ENCODE data around the gene EVI5L.
A peak's percentile ranks its signal among the peaks of the same experiment; 100 is the strongest.

EVI5L gene

GRCh38 chr19:7817801-7818200 is 12.2 kb upstream of the EVI5L start:
- Histone ChIP-seq H3K9ac (ENCODE audit: low read length) (no peak overlapping the region), H3K4me3 (ENCODE audit: low read length) (no peak overlapping the region), H3K27me3 (replicated peaks; ENCODE audit: control insufficient read depth, insufficient read depth, low read length) (peaks cover 34% of the 10 kb centered on the region), H3K36me3 (ENCODE audit: control insufficient read depth, insufficient read depth, low read length, severe bottlenecking) (no peaks in the 10 kb centered on the region), H3K9me3 (ENCODE audit: control insufficient read depth, low read length) (peaks cover 21% of the 10 kb centered on the region), H3K4me1 (ENCODE audit: control insufficient read depth, insufficient read depth, low read length) (no peaks in the 10 kb centered on the region)
- no peak for DNase-seq (ENCODE audit: low read depth)

GRCh38 chr19:7818806-7819205 is 11.2 kb upstream of the EVI5L start:
- Histone ChIP-seq H3K9me3 (ENCODE audit: control insufficient read depth, low read length) (peaks cover 21% of the 10 kb centered on the region), H3K9ac (ENCODE audit: low read length) (no peak overlapping the region), H3K27me3 (replicated peaks; ENCODE audit: control insufficient read depth, insufficient read depth, low read length) (peaks cover 34% of the 10 kb centered on the region), H3K4me1 (ENCODE audit: control insufficient read depth, insufficient read depth, low read length) (no peaks in the 10 kb centered on the region), H3K36me3 (ENCODE audit: control insufficient read depth, insufficient read depth, low read length, severe bottlenecking) (no peaks in the 10 kb centered on the region), H3K4me3 (ENCODE audit: low read length) (no peak overlapping the region)
- DNase-seq (ENCODE audit: low read depth): no peak

DNA sequence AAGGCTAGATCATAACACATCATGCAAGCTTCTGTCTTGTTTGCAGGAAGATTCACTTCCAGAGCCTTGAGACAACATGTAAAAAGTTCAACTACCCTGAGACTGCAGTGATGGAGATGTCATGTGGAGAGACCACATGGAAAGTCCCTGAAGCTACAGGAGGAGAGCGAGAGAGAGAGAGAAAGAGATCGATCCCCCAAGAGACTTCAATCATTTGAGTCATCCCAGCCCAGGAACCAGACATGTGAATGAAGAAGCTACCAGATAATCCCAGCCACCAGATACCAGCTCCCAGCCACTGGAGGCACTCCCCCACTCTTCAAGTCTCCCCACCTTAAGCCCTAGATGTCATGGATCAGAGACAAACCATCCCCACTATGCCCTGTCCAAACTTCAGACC is 10.7 kb upstream of the EVI5L start:
- no peaks in the 10 kb centered on the region for H3K36me3 ChIP-seq (ENCODE audit: control insufficient read depth, insufficient read depth, low read length, severe bottlenecking)
- H3K27me3 ChIP-seq (replicated peaks; ENCODE audit: control insufficient read depth, insufficient read depth, low read length): peaks cover 34% of the 10 kb centered on the region
- no peak overlapping the region for H3K9ac ChIP-seq (ENCODE audit: low read length)
- DNase-seq (ENCODE audit: low read depth): no peak
- peaks cover 21% of the 10 kb centered on the region for H3K9me3 ChIP-seq (ENCODE audit: control insufficient read depth, low read length)
- H3K4me3 ChIP-seq (ENCODE audit: low read length): no peak overlapping the region
- no peaks in the 10 kb centered on the region for H3K4me1 ChIP-seq (ENCODE audit: control insufficient read depth, insufficient read depth, low read length)

DNA sequence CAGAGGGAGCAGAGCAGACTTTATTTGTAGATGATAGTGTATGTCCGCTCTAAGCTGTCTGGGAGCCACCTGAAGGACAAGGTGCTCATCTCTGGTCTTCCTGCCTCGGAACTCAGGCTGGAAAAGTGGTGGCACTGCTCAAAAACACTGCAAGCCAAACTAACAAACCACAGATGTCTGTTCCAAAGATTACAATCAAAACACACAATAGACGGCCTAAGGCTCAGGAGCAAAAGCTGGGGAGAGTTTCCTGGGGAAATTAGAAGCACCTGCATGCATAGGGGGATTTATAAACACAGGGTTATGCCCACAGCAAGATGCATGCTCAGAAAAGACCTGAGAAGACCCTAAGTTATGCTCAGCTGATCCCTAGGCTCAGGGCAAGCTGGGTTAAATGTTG is 9.4 kb upstream of the EVI5L start:
- Histone ChIP-seq H3K36me3 (ENCODE audit: control insufficient read depth, insufficient read depth, low read length, severe bottlenecking) (no peaks in the 10 kb centered on the region), H3K9me3 (ENCODE audit: control insufficient read depth, low read length) (peaks cover 21% of the 10 kb centered on the region)

GRCh38 chr19:7822910-7823515 is 7.0 kb upstream of the EVI5L start:
- DNase-seq (ENCODE audit: low read depth): no peak
- Histone ChIP-seq H3K27me3 (replicated peaks; ENCODE audit: control insufficient read depth, insufficient read depth, low read length) (peaks cover 20% of the 10 kb centered on the region), H3K4me1 (ENCODE audit: control insufficient read depth, insufficient read depth, low read length) (no peaks in the 10 kb centered on the region), H3K4me3 (ENCODE audit: low read length) (no peak overlapping the region), H3K36me3 (ENCODE audit: control insufficient read depth, insufficient read depth, low read length, severe bottlenecking) (no peaks in the 10 kb centered on the region), H3K9ac (ENCODE audit: low read length) (no peak overlapping the region), H3K9me3 (ENCODE audit: control insufficient read depth, low read length) (peaks cover 9% of the 10 kb centered on the region)

More for the DNA sequence above, 9.4 kb upstream of the EVI5L start:
- Histone ChIP-seq H3K27me3 (replicated peaks; ENCODE audit: control insufficient read depth, insufficient read depth, low read length) (peaks cover 26% of the 10 kb centered on the region), H3K9ac (ENCODE audit: low read length) (no peak overlapping the region), H3K4me3 (ENCODE audit: low read length) (no peak overlapping the region), H3K4me1 (ENCODE audit: control insufficient read depth, insufficient read depth, low read length) (no peaks in the 10 kb centered on the region)
- DNase-seq (ENCODE audit: low read depth): no peak

- H3K27me3 ChIP-seq (replicated peaks; ENCODE audit: control insufficient read depth, insufficient read depth, low read length): peaks cover 20% of the 10 kb centered on the region
- H3K9ac ChIP-seq (ENCODE audit: low read length): no peak overlapping the region
- DNase-seq (ENCODE audit: low read depth): no peak
- H3K4me1 ChIP-seq (ENCODE audit: control insufficient read depth, insufficient read depth, low read length): no peaks in the 10 kb centered on the region
- H3K4me3 ChIP-seq (ENCODE audit: low read length): no peak overlapping the region
- H3K36me3 ChIP-seq (ENCODE audit: control insufficient read depth, insufficient read depth, low read length, severe bottlenecking): no peaks in the 10 kb centered on the region
- peaks cover 4% of the 10 kb centered on the region for H3K9me3 ChIP-seq (ENCODE audit: control insufficient read depth, low read length)
Measured at GRCh38 chr19:7823686-7824301, 6.2 kb upstream of the EVI5L start.

- no peaks in the 10 kb centered on the region for H3K9me3 ChIP-seq (ENCODE audit: control insufficient read depth, low read length)
- peak overlapping the region; percentile 66 for H3K4me3 ChIP-seq (ENCODE audit: low read length)
- peaks cover 34% of the 10 kb centered on the region for H3K4me1 ChIP-seq (ENCODE audit: control insufficient read depth, insufficient read depth, low read length)
- no peaks in the 10 kb centered on the region for H3K27me3 ChIP-seq (replicated peaks; ENCODE audit: control insufficient read depth, insufficient read depth, low read length)
- DNase-seq (ENCODE audit: low read depth): no peak
- no peaks in the 10 kb centered on the region for H3K36me3 ChIP-seq (ENCODE audit: control insufficient read depth, insufficient read depth, low read length, severe bottlenecking)
- H3K9ac ChIP-seq (ENCODE audit: low read length): no peak overlapping the region
Measured at GRCh38 chr19:7829166-7829520, 875 bp upstream of the EVI5L start.

- Histone ChIP-seq H3K4me3 (ENCODE audit: low read length) (peak overlapping the region; percentile 79), H3K27me3 (replicated peaks; ENCODE audit: control insufficient read depth, insufficient read depth, low read length) (no peaks in the 10 kb centered on the region), H3K36me3 (ENCODE audit: control insufficient read depth, insufficient read depth, low read length, severe bottlenecking) (no peaks in the 10 kb centered on the region), H3K9ac (ENCODE audit: low read length) (peak overlapping the region; percentile 74), H3K9me3 (ENCODE audit: control insufficient read depth, low read length) (no peaks in the 10 kb centered on the region), H3K4me1 (ENCODE audit: control insufficient read depth, insufficient read depth, low read length) (peaks cover 34% of the 10 kb centered on the region)
- DNase-seq (ENCODE audit: low read depth): no peak
Measured at GRCh38 chr19:7830272-7830771, 304 bp downstream of the EVI5L start.

DNA sequence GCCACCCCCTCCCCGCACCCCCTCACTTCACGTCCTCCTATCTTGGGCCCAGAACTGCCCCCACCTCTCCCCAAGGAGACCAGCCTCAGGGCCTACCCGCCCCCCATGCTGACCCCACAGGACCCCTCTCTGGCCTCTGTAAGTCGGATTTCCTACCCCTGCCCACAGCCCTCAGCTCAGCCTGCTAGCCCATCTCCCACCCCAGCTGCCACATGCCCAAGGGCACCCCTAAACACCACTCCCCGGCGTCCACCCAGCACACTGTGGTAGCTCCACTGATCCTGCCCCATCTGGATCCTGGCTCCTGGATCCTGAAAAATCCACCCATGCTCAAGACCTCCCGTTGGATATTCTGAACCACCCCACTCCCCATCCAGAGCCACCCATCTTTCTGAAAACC is 805 bp downstream of the EVI5L start:
- Histone ChIP-seq H3K9ac (ENCODE audit: low read length) (peak overlapping the region; percentile 74), H3K4me1 (ENCODE audit: control insufficient read depth, insufficient read depth, low read length) (peaks cover 34% of the 10 kb centered on the region), H3K9me3 (ENCODE audit: control insufficient read depth, low read length) (no peaks in the 10 kb centered on the region), H3K36me3 (ENCODE audit: control insufficient read depth, insufficient read depth, low read length, severe bottlenecking) (no peaks in the 10 kb centered on the region), H3K27me3 (replicated peaks; ENCODE audit: control insufficient read depth, insufficient read depth, low read length) (no peaks in the 10 kb centered on the region), H3K4me3 (ENCODE audit: low read length) (peak overlapping the region; percentile 79)
- DNase-seq (ENCODE audit: low read depth): no peak

DNA sequence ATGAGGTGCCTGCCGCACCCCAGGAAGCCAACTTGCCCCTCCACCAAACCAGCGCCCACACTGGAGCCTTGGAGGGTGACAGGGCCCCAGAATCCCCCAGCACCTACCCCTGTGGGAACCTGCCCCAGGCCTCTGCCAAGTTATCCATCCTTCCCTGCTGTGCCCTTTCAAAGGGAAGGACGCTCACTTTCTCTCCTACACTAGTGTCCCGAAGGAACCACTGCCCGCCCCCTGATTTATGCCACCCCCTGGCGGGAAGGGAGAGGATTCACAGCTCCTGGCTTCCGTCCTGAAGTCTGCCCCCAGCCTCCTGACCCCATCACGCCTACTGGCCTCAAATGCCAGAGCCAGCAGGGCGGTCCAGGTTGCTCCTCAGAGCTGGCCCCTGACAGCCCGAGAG is 1.4 kb downstream of the EVI5L start:
- Histone ChIP-seq H3K36me3 (ENCODE audit: control insufficient read depth, insufficient read depth, low read length, severe bottlenecking) (no peaks in the 10 kb centered on the region), H3K4me1 (ENCODE audit: control insufficient read depth, insufficient read depth, low read length) (peaks cover 34% of the 10 kb centered on the region), H3K27me3 (replicated peaks; ENCODE audit: control insufficient read depth, insufficient read depth, low read length) (no peaks in the 10 kb centered on the region), H3K9me3 (ENCODE audit: control insufficient read depth, low read length) (no peaks in the 10 kb centered on the region), H3K4me3 (ENCODE audit: low read length) (peak overlapping the region; percentile 79), H3K9ac (ENCODE audit: low read length) (peak overlapping the region; percentile 57)
- DNase-seq (ENCODE audit: low read depth): peak; percentile 10

GRCh38 chr19:7832009-7832408 is 2.0 kb downstream of the EVI5L start:
- H3K4me3 ChIP-seq (ENCODE audit: low read length): peak overlapping the region; percentile 36
- no peaks in the 10 kb centered on the region for H3K27me3 ChIP-seq (replicated peaks; ENCODE audit: control insufficient read depth, insufficient read depth, low read length)
- no peak for DNase-seq (ENCODE audit: low read depth)
- peaks cover 34% of the 10 kb centered on the region for H3K4me1 ChIP-seq (ENCODE audit: control insufficient read depth, insufficient read depth, low read length)
- no peaks in the 10 kb centered on the region for H3K36me3 ChIP-seq (ENCODE audit: control insufficient read depth, insufficient read depth, low read length, severe bottlenecking)
- H3K9me3 ChIP-seq (ENCODE audit: control insufficient read depth, low read length): no peaks in the 10 kb centered on the region
- peak overlapping the region; percentile 57 for H3K9ac ChIP-seq (ENCODE audit: low read length)

- Histone ChIP-seq H3K36me3 (ENCODE audit: control insufficient read depth, insufficient read depth, low read length, severe bottlenecking) (no peaks in the 10 kb centered on the region), H3K9me3 (ENCODE audit: control insufficient read depth, low read length) (no peaks in the 10 kb centered on the region), H3K27me3 (replicated peaks; ENCODE audit: control insufficient read depth, insufficient read depth, low read length) (no peaks in the 10 kb centered on the region), H3K9ac (ENCODE audit: low read length) (peak overlapping the region; percentile 13), H3K4me1 (ENCODE audit: control insufficient read depth, insufficient read depth, low read length) (peaks cover 34% of the 10 kb centered on the region), H3K4me3 (ENCODE audit: low read length) (no peak overlapping the region)
- no peak for DNase-seq (ENCODE audit: low read depth)
Measured at GRCh38 chr19:7832781-7833180, 2.8 kb downstream of the EVI5L start.
